GM21723 (cell line): Measurements from ENCODE around the gene PEBP1.

Source experiments
- ATAC-seq: cut with Tn5 transposase; IDR thresholded peaks from one replicate; pipeline ENCODE4 v1.9.1; 2021; ENCODE audit warnings: mild to moderate bottlenecking, moderate library complexity; ENCODE audit not compliant: unreplicated experiment

Gene PEBP1

GRCh38 chr12:118135788-118136558 is at the start of gene PEBP1:
Gene PEBP1 (plus strand): TSS chr12:118136124. CDS start chr12:118136210, 86 bp downstream.
- ATAC-seq = peak; percentile 97

DNA sequence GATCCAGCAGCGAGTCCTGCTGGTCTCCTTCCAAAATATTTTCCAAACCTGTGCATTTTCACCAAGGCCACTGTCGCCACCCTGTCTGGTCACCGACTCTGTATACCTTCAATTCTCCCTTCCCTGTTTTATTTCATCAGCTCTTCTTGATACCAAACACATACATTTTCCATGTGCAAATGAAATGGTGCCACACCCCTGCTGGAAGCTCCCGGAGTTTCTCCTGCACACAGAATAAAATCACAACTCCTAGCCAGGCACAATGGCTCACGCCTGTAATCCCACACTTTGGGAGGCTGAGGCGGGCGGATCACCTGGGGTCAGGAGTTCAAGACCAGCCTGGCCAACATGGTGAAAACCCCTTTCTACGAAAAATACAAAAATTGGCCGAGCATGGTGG is 46.1 kb upstream of the PEBP1 start:
- no peak for ATAC-seq

- ATAC-seq = no peak
Measured at GRCh38 chr12:118094039-118094438, 41.9 kb upstream of the PEBP1 start.

DNA sequence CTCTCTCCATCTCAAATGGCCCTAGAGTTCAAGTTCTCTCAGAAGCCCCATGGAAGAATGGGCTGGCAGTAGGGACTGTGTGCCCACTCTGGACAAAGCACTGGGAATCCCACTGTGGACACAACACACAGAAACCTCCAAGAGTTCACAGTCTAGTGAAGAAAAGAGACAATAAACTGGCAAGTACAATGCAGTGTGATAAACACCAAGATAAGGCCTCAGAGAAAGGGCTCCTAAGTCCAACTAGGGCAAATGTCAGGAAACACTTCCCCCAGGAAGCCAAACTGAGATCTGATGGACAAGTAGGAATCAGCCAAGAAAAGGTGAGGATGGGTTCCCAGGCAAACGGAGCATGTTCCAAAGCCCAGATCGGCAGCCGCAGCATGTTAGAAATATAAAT is 37.5 kb upstream of the PEBP1 start:
- no peak for ATAC-seq

GRCh38 chr12:118098911-118099671 is 36.8 kb upstream of the PEBP1 start:
- ATAC-seq = no peak

DNA sequence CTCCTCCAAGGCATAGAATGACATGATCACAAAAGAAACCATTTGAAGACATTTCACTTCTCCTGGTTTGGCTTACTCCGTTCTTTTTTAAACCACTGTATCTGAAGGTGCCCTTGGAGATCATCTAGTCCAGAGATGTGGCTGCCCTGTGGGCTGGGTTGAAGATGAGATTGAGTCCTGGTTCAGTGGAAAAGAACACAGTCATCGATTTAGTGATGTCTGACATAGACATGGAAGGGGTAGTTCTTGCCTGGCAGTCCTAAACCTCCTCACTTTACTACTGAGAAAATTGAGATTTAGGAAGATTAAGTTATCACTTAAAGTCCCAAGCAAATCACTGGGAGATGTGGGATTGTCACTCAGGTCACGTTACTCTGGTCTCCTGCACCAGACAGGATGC is 34.9 kb upstream of the PEBP1 start:
- ATAC-seq = no peak

- no peak for ATAC-seq
Measured at GRCh38 chr12:118102070-118102469, 33.9 kb upstream of the PEBP1 start.

DNA sequence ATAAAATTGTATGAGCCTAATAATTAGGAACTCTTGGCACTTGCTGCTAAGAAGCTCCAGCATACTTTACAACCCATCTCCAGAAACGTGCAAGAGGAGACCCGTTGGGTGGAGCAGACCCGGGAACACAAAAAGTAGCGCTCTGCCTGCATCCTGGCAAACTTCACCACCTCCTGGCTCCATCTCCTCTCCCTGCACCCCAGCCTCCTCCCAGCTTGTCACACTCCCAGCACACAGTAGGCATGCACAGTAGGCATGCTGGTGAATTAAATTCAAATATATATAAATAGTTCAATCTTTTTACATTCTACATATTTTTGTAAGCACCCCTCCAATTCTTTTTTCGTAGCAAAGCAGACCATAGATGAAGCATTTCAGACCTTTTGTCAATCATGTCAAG is 33.3 kb upstream of the PEBP1 start:
- ATAC-seq = no peak

DNA sequence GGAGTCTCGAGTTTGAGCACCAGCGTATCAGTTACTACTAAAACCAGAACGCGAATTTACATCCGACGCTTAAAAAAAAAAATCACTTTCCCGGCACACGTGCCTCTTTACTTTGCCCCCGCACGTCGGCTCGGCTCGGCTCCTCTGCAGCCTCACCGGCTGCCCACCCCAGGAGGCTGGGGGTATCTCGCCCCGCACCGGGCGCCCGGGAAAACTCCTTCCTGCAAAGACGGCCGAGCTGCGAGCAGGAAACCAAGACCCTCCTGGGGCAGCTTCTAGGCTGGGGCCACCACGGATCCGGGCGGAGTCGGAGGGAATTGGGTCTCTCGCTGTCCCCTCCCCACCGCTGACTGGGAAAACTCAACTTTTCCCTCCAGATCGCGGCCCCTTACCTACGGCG is 32.7 kb upstream of the PEBP1 start:
- no peak for ATAC-seq

- no peak for ATAC-seq
Measured at GRCh38 chr12:118103601-118104382, 32.1 kb upstream of the PEBP1 start, which contains the start of gene VSIG10. Gene VSIG10 (minus strand): TSS chr12:118104011. CDS start chr12:118103671, 340 bp downstream.

DNA sequence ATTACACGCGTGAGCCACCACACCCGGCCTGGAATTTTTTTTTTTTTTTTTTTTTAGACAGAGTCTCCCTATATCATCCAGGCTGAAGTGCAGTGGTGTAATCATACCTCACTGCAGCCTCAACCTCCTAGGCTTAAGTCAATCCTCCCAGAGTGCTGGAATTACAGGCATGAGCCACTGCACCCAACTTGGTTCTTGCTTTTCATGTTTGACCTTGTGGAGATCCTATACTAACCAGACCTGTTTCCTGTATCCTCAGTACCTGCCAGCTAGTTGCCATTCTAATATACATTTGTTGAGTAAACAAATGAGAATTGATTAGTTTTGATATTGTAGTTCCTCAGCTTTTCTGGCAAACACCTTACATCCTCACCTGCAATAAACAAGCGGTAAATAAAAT is 28.9 kb upstream of the PEBP1 start:
- ATAC-seq = no peak

DNA sequence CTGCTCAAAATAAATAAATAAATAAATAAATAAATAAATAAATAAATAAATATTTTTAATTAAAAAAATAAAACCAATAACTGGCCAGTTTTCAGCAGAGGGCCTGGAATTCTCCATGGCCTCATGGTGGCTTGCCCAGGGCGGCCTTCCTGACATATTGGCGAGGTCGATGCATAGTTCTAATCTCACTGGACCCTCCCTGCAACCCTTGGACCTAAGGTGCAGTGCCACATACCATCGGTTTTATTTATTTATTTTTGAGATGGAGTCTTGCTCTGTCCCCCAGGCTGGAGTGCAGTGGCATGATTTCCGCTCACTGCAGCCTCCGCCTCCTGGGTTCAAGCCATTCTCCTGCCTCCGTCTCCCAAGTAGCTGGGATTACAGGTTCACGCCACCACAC is 28.2 kb upstream of the PEBP1 start:
- no peak for ATAC-seq

DNA sequence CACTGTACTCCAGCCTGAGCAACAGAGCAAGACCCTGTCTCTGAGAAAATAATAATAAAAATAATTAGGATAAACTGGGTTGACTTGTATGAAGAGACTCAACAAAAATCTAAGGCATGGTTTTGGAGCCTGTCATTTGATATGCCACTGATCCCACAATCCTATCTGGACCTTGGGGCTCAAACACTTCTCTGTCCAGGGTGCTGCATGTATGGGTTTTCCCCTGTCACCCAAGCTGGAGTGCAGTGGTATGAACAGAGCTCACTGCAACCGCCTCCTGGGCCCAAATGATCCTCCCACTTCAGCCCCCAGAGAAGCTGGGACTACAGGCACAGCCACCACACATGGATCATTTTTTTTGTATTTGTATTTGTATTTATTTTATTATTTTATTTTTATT is 26.8 kb upstream of the PEBP1 start:
- no peak for ATAC-seq

DNA sequence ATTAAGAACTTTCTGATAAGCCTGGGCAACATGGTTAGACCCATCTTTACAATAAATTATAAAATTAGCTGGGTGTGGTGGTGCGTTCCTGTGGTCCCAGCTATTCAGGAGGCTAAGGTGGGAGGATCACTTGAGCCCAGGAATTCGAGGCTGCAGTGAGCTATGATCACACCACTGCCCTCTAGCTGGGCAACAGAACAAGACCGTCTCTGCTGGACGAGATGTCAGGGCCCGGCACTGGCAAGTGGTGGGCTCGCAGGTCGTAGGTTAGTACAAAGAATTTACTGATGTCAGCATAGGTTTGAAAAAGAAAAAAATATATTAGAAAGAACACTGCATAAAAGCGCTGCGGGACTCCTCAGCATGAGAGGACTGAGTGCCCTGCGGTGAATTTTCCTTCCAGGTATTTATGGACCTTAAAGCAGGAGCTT is 16.5 kb upstream of the PEBP1 start:
- ATAC-seq = no peak

- peak; percentile 69 for ATAC-seq
Measured at GRCh38 chr12:118120579-118121363, 15.2 kb upstream of the PEBP1 start.

- ATAC-seq = no peak
Measured at GRCh38 chr12:118122264-118122663, 13.7 kb upstream of the PEBP1 start.

DNA sequence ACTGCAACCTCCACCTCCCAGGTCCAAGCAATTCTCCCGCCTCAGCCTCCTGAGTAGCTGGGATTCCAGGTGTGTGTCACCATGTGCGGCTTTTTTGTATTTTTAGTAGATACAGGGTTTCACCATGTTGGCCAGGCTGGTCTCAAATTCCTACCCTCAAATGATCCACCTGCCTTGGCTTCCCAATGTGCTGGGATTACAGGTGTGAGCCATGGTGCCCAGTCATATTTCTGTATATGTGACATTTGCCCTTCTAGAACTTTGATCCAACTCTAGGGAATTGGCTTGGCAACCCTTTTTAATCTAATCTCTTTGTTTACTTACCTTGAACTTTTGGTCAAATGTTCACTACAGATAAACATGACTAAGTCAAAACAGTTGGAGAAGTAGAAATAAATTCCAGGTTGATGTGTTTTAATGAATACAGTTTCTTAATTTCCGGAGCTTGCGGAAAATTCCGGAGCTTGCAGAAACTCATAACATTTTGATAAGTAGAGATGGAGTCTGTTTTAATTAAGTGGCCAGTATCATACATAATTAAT is 11.5 kb upstream of the PEBP1 start:
- ATAC-seq = no peak

- no peak for ATAC-seq
Measured at GRCh38 chr12:118125743-118126118, 10.2 kb upstream of the PEBP1 start.

DNA sequence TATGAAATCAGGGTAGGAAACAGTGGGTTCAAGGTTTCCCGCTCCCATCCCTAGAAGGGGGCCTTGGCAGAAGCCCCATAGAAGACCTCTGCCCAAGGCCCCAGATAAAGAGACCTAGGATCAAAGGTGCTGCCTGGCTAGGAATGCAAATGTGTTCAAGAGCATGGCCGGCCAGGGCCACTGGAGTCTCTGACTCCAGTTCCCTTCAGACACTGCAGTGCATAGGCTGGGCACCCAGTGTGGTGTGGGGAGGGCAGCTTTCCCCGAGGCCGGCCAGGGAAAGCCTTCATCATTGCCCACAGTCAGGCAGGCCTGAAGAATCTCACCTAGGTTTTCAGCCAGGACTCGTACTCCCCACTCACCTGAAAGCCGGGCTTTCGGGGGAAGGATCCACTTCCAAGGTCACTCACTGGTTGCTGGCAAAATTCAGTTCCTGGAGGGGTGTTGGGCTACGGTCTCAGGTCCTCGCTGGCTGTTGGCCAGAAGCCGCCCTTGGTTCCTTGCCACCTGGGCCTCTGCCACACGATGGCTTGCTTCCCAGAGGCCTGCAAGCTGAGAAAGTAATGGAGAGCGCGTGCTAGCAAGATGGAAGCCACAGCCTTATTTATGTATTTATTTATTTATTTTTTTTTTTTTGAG is 9.7 kb upstream of the PEBP1 start:
- no peak for ATAC-seq

- ATAC-seq = no peak
Measured at GRCh38 chr12:118127867-118128266, 8.1 kb upstream of the PEBP1 start.
